Mesodermal cell (in vitro differentiated cells): ENCODE measurements around the gene SPACA4.

Experiments used
- H3K27ac ChIP-seq: 2 replicates; pipeline ENCODE4 v1.7.0; 2013; ENCODE audit warnings: mild to moderate bottlenecking, low read depth, low read length, moderate library complexity; ENCODE audit not compliant: severe bottlenecking
- H3K36me3 ChIP-seq: 2 replicates; pipeline ENCODE4 v1.7.1; 2013; ENCODE audit warnings: mild to moderate bottlenecking, low read length, moderate library complexity; ENCODE audit not compliant: control insufficient read depth, insufficient read depth
- H3K4me1 ChIP-seq: one replicate; pipeline ENCODE4 v1.7.1; 2013; ENCODE audit warnings: mild to moderate bottlenecking, low read length; ENCODE audit not compliant: insufficient read depth, control insufficient read depth, poor library complexity, severe bottlenecking
- H3K4me3 ChIP-seq: 2 replicates; pipeline ENCODE4 v1.7.0; 2013; ENCODE audit warnings: low read length, control low read depth, mild to moderate bottlenecking; ENCODE audit not compliant: insufficient read depth, poor library complexity, severe bottlenecking; ENCODE audit errors: extremely low read depth
- H3K9me3 ChIP-seq: 2 replicates; pipeline ENCODE4 v1.7.1; 2013; ENCODE audit warnings: mild to moderate bottlenecking, low read length, moderate library complexity; ENCODE audit not compliant: control insufficient read depth
- WGBS, 2 experiments: methylation state at CpG; one replicate each; pipeline ENCODE4 v1.1.5; 2013; ENCODE audit warnings: missing lambda C conversion rate in 2 of 2; ENCODE audit not compliant: insufficient coverage in 2 of 2; 5-methylcytosine and 5-hydroxymethylcytosine counted together

SPACA4 gene

DNA sequence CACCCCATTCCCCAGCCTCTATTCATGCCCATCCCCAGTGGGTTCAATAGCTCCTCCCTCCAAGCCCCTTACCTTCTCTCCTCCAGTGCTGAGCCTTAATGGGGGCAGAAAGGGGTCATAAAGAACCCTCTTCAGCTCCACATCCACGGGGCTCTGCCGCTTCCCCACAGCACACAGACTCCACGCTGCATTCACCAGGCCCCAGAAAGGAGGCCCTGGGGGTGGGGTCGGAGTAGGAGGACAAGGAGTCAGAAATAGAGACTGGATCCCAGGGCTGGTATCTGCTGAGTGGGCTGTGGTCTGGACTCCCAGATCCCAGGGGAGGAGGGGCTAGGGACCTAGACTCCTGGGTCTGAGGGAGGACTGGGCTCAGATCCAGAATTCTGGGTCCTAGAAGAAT, 37.8 kb downstream of the SPACA4 start:
- H3K36me3 ChIP-seq = no peaks in the 10 kb centered on the region
- H3K9me3 ChIP-seq = no peaks in the 10 kb centered on the region
- peaks cover 5% of the 10 kb centered on the region for H3K4me1 ChIP-seq
- WGBS, 2 experiments = 100% methylated on average over 1 of the region's 4 CpGs; no CpG with 5 or more reads in 1 of the 2 experiments
- H3K4me3 ChIP-seq = no peak overlapping the region
- no peak overlapping the region for H3K27ac ChIP-seq

DNA sequence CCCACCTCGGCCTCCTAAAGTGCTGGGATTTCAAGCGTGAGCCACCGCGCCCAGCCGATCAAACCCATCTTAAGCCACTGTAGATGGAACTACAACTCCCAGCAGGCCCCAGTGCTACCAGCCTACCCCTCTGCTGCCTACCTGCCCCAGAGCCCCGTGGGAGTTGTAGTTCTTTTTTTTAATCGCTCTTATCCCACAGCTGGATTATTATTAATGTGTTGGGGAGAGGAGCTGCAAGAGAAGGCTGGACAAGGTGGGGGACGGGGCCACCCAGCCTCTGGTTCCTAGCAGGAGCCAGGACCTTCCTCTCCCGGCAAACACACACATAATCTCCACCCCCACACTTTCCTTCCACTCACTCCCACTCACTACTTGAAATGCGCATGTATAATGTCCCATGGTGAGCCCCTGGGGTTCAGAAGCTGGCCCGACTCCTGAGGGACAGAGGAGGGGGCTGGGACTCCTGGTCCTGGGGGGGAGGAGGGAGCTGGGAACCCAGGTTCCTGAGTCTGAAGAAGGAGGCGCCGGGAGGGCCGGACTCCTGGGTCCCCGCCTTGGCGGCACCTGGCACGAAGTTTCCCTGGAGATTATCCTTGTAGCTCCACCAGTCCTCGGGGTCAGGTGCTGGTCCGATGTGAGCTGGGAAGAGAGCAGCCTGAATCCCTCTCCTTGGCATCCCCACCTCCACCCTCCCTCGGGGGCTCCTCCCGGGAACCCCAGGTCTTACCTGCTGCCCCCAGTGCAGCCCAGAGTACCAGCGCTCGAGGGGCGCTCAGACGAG, 38.5 kb downstream of the SPACA4 start:
- Histone ChIP-seq H3K27ac (no peak overlapping the region), H3K36me3 (no peaks in the 10 kb centered on the region), H3K4me1 (peaks cover 5% of the 10 kb centered on the region), H3K4me3 (peak overlapping the region; percentile 51), H3K9me3 (no peaks in the 10 kb centered on the region)
- 2 to 4% methylated on average over 17 to 18 of the region's 25 CpGs for WGBS, 2 experiments

GRCh38 chr19:48645620-48646000, 39.1 kb downstream of the SPACA4 start:
- Histone ChIP-seq H3K36me3 (no peaks in the 10 kb centered on the region), H3K27ac (peak overlapping the region; percentile 30), H3K4me3 (peak overlapping the region; percentile 51), H3K4me1 (peaks cover 5% of the 10 kb centered on the region), H3K9me3 (no peaks in the 10 kb centered on the region)
- 0 to 1% methylated on average over 6 of the region's 6 CpGs for WGBS, 2 experiments

DNA sequence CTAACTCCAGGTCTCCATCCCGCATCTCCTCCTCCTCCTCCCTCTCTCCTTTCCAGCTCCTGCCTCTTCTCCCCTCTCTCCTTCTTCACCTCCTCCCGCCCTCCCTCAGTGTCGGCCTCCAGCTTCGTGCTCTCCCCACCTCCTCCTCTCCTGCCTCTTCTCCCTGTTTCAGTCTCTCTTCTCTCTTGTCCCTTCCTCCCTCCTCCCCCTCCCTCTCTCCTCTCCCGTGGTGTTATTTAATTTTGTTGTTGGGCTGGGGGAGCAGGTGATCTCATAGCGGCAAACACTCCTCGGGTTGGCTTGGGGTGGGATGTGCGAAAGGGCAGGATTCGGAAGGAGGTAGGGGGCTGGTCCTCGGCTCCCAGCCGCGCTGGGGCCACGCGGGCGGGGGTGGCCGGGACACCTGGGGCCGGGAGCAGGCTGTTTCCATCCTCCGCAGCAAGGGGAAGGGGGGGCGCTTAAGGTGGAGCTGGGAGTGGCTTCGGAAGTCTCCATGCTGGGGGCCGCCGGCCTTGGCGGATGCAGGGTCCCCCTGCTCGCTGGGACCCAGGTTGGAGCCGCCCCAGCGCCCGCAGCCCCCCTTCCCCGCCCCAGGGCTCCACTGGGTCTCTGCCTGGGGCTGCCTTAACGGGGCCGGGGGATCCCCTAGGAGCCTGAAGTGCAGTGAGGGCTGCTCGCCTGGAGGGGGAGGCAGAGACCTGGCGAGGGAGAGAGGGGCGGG, 39.6 kb downstream of the SPACA4 start, which contains the start of gene CA11:
TSS of gene CA11 (minus strand) at position 187 of the 721 bp plus-strand sequence. CDS start 555 bp downstream, outside the sequence.
- H3K9me3 ChIP-seq = no peaks in the 10 kb centered on the region
- WGBS, 2 experiments = 0% methylated on average over 17 to 24 of the region's 33 CpGs
- peak within 1 kb of the TSS; percentile 51 for H3K4me3 ChIP-seq
- H3K4me1 ChIP-seq = peaks cover 5% of the 10 kb centered on the region
- peak within 1 kb of the TSS; percentile 30 for H3K27ac ChIP-seq
- no peaks in the 10 kb centered on the region for H3K36me3 ChIP-seq

DNA sequence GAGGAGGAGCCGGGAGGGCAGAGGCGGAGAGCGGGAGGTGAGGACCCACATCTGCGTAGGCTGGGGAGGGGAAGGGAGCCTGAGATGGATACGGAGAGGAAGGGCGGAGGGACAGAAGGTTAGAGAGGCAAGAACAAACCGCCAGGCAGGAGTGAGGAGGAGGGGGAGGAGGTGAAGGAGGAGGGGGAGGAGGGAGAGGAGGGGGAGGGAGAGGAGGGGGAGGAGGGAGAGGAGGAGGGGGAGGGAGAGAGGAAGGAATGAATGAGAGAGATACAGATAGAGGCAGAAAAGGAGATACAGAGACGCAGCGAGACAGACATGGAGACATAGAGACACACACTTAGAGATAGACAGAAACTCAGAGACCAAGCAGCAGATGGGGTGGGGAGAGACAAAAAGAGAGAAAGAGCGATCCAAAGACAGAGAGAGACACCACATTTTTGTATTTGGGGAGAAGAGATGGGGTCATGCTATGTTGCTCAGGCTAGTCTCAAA, 40.2 kb downstream of the SPACA4 start:
- Histone ChIP-seq H3K4me3 (peak overlapping the region; percentile 51), H3K4me1 (peaks cover 5% of the 10 kb centered on the region), H3K9me3 (no peaks in the 10 kb centered on the region), H3K36me3 (no peaks in the 10 kb centered on the region), H3K27ac (no peak overlapping the region)
- 58 to 66% methylated on average over 3 to 4 of the region's 10 CpGs for WGBS, 2 experiments

GRCh38 chr19:48648134-48648533, 41.6 kb downstream of the SPACA4 start:
- Histone ChIP-seq H3K36me3 (no peaks in the 10 kb centered on the region), H3K4me1 (peaks cover 5% of the 10 kb centered on the region), H3K9me3 (no peaks in the 10 kb centered on the region), H3K4me3 (no peak overlapping the region), H3K27ac (no peak overlapping the region)
- 86% methylated on average over 1 of the region's 2 CpGs; no CpG with 5 or more reads in 1 of the 2 experiments for WGBS, 2 experiments

- Histone ChIP-seq H3K9me3 (no peaks in the 10 kb centered on the region), H3K27ac (no peak overlapping the region), H3K4me3 (no peak overlapping the region), H3K4me1 (peaks cover under 1% of the 10 kb centered on the region), H3K36me3 (no peaks in the 10 kb centered on the region)
- 92 to 95% methylated on average over 9 to 10 of the region's 12 CpGs for WGBS, 2 experiments
Measured at GRCh38 chr19:48650974-48651682, 44.6 kb downstream of the SPACA4 start.

DNA sequence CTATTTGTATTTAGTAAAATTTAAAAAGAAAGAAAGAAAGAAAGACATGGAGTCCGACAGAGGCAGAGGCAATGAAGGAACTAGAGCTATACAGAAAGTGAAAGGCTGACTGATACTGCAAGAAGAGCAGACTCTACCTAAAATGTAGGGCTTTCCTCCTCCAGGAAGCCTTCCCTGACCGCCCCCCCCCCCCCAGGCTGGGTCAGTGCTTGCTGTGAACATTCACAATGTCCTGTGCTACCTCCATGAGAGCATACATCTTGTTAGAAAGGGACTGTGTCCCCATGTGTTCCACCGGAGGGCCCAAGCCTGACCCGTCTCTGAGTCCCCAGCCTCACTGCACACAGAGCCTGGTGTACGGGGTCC, 45.1 kb downstream of the SPACA4 start:
- H3K9me3 ChIP-seq = no peaks in the 10 kb centered on the region
- 74 to 84% methylated on average over 3 to 4 of the region's 5 CpGs for WGBS, 2 experiments
- no peaks in the 10 kb centered on the region for H3K4me1 ChIP-seq
- H3K27ac ChIP-seq = no peak overlapping the region
- H3K36me3 ChIP-seq = no peaks in the 10 kb centered on the region
- H3K4me3 ChIP-seq = no peak overlapping the region

GRCh38 chr19:48654299-48655059, 47.9 kb downstream of the SPACA4 start:
- no peaks in the 10 kb centered on the region for H3K4me1 ChIP-seq
- 76 to 80% methylated on average over 6 to 8 of the region's 11 CpGs for WGBS, 2 experiments
- H3K36me3 ChIP-seq = no peaks in the 10 kb centered on the region
- no peaks in the 10 kb centered on the region for H3K9me3 ChIP-seq
- H3K4me3 ChIP-seq = no peak overlapping the region
- no peak overlapping the region for H3K27ac ChIP-seq
